Endothelial cell of umbilical vein (primary cell): ENCODE data around the gene FNDC8.

Experiments used
- EZH2 ChIP-seq: IDR thresholded peaks from 2 replicates; pipeline ENCODE4 v1.6.1; 2012; ENCODE audit warnings: borderline replicate concordance, low read depth, mild to moderate bottlenecking, moderate library complexity, low read length, inconsistent platforms; ENCODE audit not compliant: severe bottlenecking
- JUN ChIP-seq: IDR thresholded peaks from 2 replicates; pipeline ENCODE4 v1.6.1; 2011; ENCODE audit warnings: borderline replicate concordance, low read depth; ENCODE audit not compliant: insufficient read length, insufficient read depth
- MAX ChIP-seq: IDR thresholded peaks from 2 replicates; pipeline ENCODE4 v1.6.1; 2011; ENCODE audit not compliant: insufficient read depth, insufficient read length
- POLR2A ChIP-seq: IDR thresholded peaks from 2 replicates; pipeline ENCODE4 v1.6.1; 2012; ENCODE audit warnings: low read depth, mild to moderate bottlenecking, control low read depth, low read length
- POLR2AphosphoS5 ChIP-seq: IDR thresholded peaks from 2 replicates; pipeline ENCODE4 v1.6.1; 2012; ENCODE audit warnings: low read depth, mild to moderate bottlenecking, control low read depth, low read length, moderate library complexity; ENCODE audit not compliant: insufficient read depth
- TF ChIP-seq, protein P1 (sequence below), 2 donors: IDR thresholded peaks; 1 replicate in 1 of 2; 2 replicates in 1 of 2; pipeline ENCODE4 v1.5.1; 2011; ENCODE audit warnings: low read length in 2 of 2, mild to moderate bottlenecking in 2 of 2, moderate library complexity in 2 of 2, control low read depth in 1 of 2, inconsistent platforms in 1 of 2, low read depth in 1 of 2; ENCODE audit not compliant: insufficient read depth in 1 of 2; ENCODE audit errors: extremely low read depth in 1 of 2

DNA sequence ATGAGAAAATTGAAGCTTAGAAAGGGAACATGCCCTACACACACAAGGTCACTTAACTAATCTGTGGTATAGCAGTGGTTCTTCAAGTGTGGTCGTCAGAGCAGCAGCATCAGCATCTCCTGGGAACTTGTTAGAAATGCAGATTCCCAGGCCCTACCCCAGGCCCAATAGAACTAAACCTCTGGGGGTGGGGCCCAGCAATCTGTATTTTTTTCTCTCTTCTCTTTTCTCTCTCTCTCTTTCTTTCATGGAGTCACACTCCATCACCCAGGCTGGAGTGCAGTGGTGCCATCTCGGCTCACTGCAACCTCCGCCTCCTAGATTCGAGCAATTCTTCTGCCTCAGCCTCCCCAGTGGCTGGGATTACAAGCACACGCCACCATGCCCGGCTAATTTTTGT lies 16.8 kb downstream of the FNDC8 start:
- no peak for TF ChIP-seq MAX
- no peak for TF ChIP-seq POLR2AphosphoS5
- TF ChIP-seq POLR2A = no peak
- TF ChIP-seq EZH2 = no peak
- TF ChIP-seq JUN = no peak
- TF ChIP-seq, protein P1, sequence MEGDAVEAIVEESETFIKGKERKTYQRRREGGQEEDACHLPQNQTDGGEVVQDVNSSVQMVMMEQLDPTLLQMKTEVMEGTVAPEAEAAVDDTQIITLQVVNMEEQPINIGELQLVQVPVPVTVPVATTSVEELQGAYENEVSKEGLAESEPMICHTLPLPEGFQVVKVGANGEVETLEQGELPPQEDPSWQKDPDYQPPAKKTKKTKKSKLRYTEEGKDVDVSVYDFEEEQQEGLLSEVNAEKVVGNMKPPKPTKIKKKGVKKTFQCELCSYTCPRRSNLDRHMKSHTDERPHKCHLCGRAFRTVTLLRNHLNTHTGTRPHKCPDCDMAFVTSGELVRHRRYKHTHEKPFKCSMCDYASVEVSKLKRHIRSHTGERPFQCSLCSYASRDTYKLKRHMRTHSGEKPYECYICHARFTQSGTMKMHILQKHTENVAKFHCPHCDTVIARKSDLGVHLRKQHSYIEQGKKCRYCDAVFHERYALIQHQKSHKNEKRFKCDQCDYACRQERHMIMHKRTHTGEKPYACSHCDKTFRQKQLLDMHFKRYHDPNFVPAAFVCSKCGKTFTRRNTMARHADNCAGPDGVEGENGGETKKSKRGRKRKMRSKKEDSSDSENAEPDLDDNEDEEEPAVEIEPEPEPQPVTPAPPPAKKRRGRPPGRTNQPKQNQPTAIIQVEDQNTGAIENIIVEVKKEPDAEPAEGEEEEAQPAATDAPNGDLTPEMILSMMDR (IDR thresholded peaks at IDR 0.05; ENCODE audit: extremely low read depth in 1 of 2, insufficient read depth in 1 of 2, low read depth in 1 of 2, low read length in 2 of 2) = no peak
